Right atrium auricular region (tissue), 2 donors: ENCODE results near the gene RTL9. TPM values are rescaled to one million over a fixed set of nuclear protein-coding genes. Genes with fewer than 3 reads are reported as not detected.
A peak's percentile ranks its signal among the peaks of the same experiment; 100 is the strongest.
"Not testable (repeated sequence)": the region's sequence is repeated elsewhere in the genome, so short reads cannot be mapped to it uniquely, and the experiment has no call there.

Source experiments
- DNase-seq: peaks from one replicate; pipeline ENCODE4 v3.0.0-alpha.2; 2019; ENCODE audit warnings: low spot score
- H3K27ac ChIP-seq, 2 donors: fragments of 200-600 bp; sonication (generic); 1 replicate in 1 of 2; 2 replicates in 1 of 2; pipeline ENCODE4 v1.5.1; 2016 to 2019
- H3K27me3 ChIP-seq, 2 donors: fragments of 200-600 bp; sonication (generic); one replicate each; pipeline versions ENCODE4 v1.5.1 to v1.6.0; 2017 to 2019
- H3K36me3 ChIP-seq: fragments of 200-600 bp; sonication (generic); one replicate; pipeline ENCODE4 v1.5.1; 2016
- H3K4me1 ChIP-seq, 2 donors: fragments of 200-600 bp; sonication (generic); one replicate each; pipeline versions ENCODE4 v1.5.1 to v1.6.0; 2017 to 2019
- H3K4me3 ChIP-seq, 2 donors: fragments of 200-600 bp; sonication (generic); 1 replicate in 1 of 2; 2 replicates in 1 of 2; pipeline ENCODE4 v1.5.1; 2017 to 2019; ENCODE audit warnings: mild to moderate bottlenecking in 1 of 2, moderate library complexity in 1 of 2
- H3K9me3 ChIP-seq, 2 donors: fragments of 200-600 bp; sonication (generic); one replicate each; pipeline ENCODE4 v1.5.1; 2019
- CTCF ChIP-seq, 2 donors: fragments of 200-600 bp; sonication (generic); IDR thresholded peaks; one replicate each; pipeline ENCODE4 v1.5.1; 2019; ENCODE audit warnings: antibody characterized with exemption in 2 of 2
- total RNA-seq, 2 donors: library from RNA; depleted of rRNA; stranded (reverse); fragments of >200 nt; gene quantifications; one replicate each; pipeline ENCODE4 v1.1.0, GENCODE V29; 2016

RTL9 gene
- total RNA-seq, 2 donors from 2014 or later = 0.41 to 0.67 TPM

DNA sequence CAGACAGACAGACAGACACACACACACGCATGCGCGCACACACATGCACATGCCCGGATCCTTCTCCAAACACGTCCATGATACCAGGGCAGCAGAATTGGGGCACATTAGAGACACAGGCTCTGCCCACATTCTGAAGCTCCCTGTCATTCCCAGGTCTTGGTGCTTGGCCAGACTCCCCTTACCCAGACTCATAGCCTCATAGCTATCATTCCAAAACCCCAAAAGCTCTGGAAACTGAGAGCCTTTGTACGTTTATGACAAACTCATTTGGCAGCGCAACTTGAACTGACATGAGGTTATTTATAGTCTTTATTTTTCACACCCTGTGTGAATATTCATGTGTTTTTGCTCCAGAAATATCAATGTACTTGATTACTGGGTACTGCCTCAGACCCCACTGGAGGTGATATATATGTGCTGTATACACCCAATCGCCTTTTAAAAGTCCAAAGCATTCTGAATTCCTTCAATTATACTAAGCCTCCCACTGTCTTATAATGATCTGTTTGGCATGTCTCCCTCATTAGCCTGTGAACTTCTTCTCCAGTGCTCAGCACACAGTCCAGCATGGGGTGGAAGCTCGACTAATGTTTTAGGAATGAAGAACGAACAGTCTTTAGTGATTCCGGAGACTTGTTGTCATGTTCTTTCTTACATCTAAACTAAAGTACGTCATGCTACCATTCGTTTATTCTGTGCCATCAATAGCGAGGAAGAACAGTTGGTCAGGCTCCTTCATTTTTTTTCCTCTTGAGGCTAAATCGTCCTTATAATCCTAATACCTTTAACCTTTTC, 45.0 kb downstream of the RTL9 start:
- DNase-seq = no peak
- no peak overlapping the region for H3K4me3 ChIP-seq
- H3K9me3 ChIP-seq = no peaks in the 10 kb centered on the region
- no peak for TF ChIP-seq CTCF (IDR thresholded peaks at IDR 0.05)
- no peaks in the 10 kb centered on the region for H3K36me3 ChIP-seq
- peaks cover 0 to 7% of the 10 kb centered on the region in 2 donors for H3K4me1 ChIP-seq
- no peaks in the 10 kb centered on the region for H3K27me3 ChIP-seq
- H3K27ac ChIP-seq = peak overlapping the region in 1 of 2 donors; percentile 8

DNA sequence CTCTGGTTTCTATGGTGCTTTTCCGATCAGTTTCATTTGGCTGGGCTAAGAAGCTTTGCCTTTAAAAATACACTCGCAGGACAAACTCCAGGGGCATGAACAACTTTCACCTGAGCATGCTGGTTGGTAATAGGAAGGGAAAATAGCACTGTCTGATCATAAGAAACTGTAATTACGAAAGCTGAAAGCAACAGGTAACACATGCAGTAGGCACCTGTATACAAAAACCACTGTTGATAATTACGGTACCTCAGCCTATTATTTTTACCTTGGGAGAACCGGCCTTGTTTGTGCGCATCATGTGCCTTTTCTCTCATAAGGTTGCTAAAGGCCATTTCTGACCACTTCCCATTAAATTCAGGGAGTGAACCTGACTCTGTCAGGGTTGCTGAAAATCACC, 45.7 kb downstream of the RTL9 start:
- Histone ChIP-seq H3K27ac (no peak overlapping the region), H3K27me3 (no peaks in the 10 kb centered on the region), H3K9me3 (no peaks in the 10 kb centered on the region), H3K36me3 (no peaks in the 10 kb centered on the region), H3K4me3 (no peak overlapping the region), H3K4me1 (peaks cover 0 to 7% of the 10 kb centered on the region in 2 donors)
- DNase-seq = no peak
- TF ChIP-seq CTCF (IDR thresholded peaks at IDR 0.05) = no peak

DNA sequence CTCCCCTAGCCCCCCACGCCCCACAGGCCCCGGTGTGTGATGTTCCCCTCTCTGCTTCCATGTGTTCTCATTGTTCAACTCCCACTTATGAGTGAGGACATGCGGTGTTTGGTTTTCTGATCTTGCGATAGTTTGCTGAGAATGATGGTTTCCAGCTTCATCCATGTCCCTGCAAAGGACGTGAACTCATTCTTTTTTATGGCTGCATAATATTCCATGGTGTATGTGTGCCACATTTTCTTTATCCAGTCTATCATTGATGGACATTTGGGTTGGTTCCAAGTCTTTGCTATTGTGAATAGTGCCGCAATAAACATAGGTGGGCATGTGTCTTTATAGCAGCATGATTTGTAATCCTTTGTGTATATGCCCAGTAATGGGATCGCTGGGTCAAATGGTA, 47.6 kb downstream of the RTL9 start:
- H3K4me1 ChIP-seq, H3K36me3 ChIP-seq, H3K9me3 ChIP-seq, H3K27me3 ChIP-seq, DNase-seq, H3K27ac ChIP-seq, H3K4me3 ChIP-seq: not testable (repeated sequence)

GRCh38 chrX:110406822-110407221, 48.2 kb downstream of the RTL9 start:
- no peaks in the 10 kb centered on the region for H3K36me3 ChIP-seq
- H3K4me3 ChIP-seq = no peak overlapping the region
- H3K9me3 ChIP-seq = no peaks in the 10 kb centered on the region
- H3K27ac ChIP-seq = no peak overlapping the region
- no peak for DNase-seq
- no peak for TF ChIP-seq CTCF (IDR thresholded peaks at IDR 0.05)
- no peaks in the 10 kb centered on the region for H3K27me3 ChIP-seq
- peaks cover 0 to 7% of the 10 kb centered on the region in 2 donors for H3K4me1 ChIP-seq

GRCh38 chrX:110407910-110408545, 49.4 kb downstream of the RTL9 start:
- Histone ChIP-seq H3K27me3 (no peaks in the 10 kb centered on the region), H3K27ac (no peak overlapping the region), H3K4me3 (no peak overlapping the region), H3K36me3 (no peaks in the 10 kb centered on the region), H3K4me1 (no peaks in the 10 kb centered on the region), H3K9me3 (no peaks in the 10 kb centered on the region)
- peak; percentile 56 to 80 for TF ChIP-seq CTCF (IDR thresholded peaks at IDR 0.05)
- DNase-seq = no peak

Other genes with a start within 250 kb of the RTL9 start
- 1 to 10 TPM; 1.7 to 2.5 TPM for gene AMMECR1, start 40.8 kb upstream of the RTL9 start, total RNA-seq